Measurements from ENCODE around the gene CCDC124. TPM values are rescaled to one million over a fixed set of nuclear protein-coding genes. Genes with fewer than 3 reads are reported as not detected.

The CCDC124 gene
- total and polyA plus RNA-seq, 2 donors from 2014 or later: 59.5 to 120 TPM

GRCh38 chr19:17948931-17949930 is 16.4 kb downstream of the CCDC124 start:
- Histone ChIP-seq H3K36me3 (ENCODE audit: control insufficient read depth in 2 of 3, insufficient read depth in 3 of 3, low read length in 3 of 3) (no peaks in the 10 kb centered on the region), H3K9ac (ENCODE audit: low read length in 3 of 3) (no peak overlapping the region), H3K27ac (ENCODE audit: low read depth in 2 of 2, low read length in 2 of 2) (no peak overlapping the region), H3K4me3 (ENCODE audit: low read length in 3 of 3) (no peak overlapping the region), H3K9me3 (ENCODE audit: control insufficient read depth in 2 of 3, insufficient read depth in 1 of 3, low read length in 3 of 3) (no peaks in the 10 kb centered on the region), H3K27me3 (ENCODE audit: control insufficient read depth, insufficient read depth, low read length) (peaks cover 4% of the 10 kb centered on the region), H3K4me1 (ENCODE audit: control insufficient read depth in 2 of 3, insufficient read depth in 2 of 3, low read depth in 1 of 3, low read length in 3 of 3) (peaks cover 0 to 20% (median 5%) of the 10 kb centered on the region in 3 donors)
- no peak for TF ChIP-seq CTCF (IDR thresholded peaks at IDR 0.05; ENCODE audit: borderline replicate concordance, extremely low read depth, insufficient read depth)
- intact Hi-C loops (cut with DNase I): no loop called here
- no peak for FAIRE-seq
- DNase-seq: peak in 4 of 5 donors; percentile 21 to 88 (median 54)

- no peak for FAIRE-seq
- intact Hi-C loops (cut with DNase I): no loop called here
- peaks cover 4% of the 10 kb centered on the region for H3K27me3 ChIP-seq (ENCODE audit: control insufficient read depth, insufficient read depth, low read length)
These were observed 17.1 kb downstream of the CCDC124 start for GRCh38 chr19:17949956-17950309.

GRCh38 chr19:17950310-17951156 is 17.7 kb downstream of the CCDC124 start:
- H3K36me3 ChIP-seq (ENCODE audit: control insufficient read depth in 2 of 3, insufficient read depth in 3 of 3, low read length in 3 of 3): no peaks in the 10 kb centered on the region
- peak overlapping the region in 1 of 3 donors; percentile 30 for H3K4me3 ChIP-seq (ENCODE audit: low read length in 3 of 3)
- no peak overlapping the region for H3K27ac ChIP-seq (ENCODE audit: low read depth in 2 of 2, low read length in 2 of 2)
- H3K9ac ChIP-seq (ENCODE audit: low read length in 3 of 3): no peak overlapping the region
- no peak for FAIRE-seq
- peaks cover 4% of the 10 kb centered on the region for H3K27me3 ChIP-seq (ENCODE audit: control insufficient read depth, insufficient read depth, low read length)
- intact Hi-C loops (cut with DNase I): no loop called here
- TF ChIP-seq CTCF (IDR thresholded peaks at IDR 0.05; ENCODE audit: borderline replicate concordance, extremely low read depth, insufficient read depth): no peak
- H3K9me3 ChIP-seq (ENCODE audit: control insufficient read depth in 2 of 3, insufficient read depth in 1 of 3, low read length in 3 of 3): no peaks in the 10 kb centered on the region
- H3K4me1 ChIP-seq (ENCODE audit: control insufficient read depth in 2 of 3, insufficient read depth in 2 of 3, low read depth in 1 of 3, low read length in 3 of 3): peaks cover 0 to 20% (median 5%) of the 10 kb centered on the region in 3 donors
- peak in 4 of 5 donors; percentile 91 to 95 (median 92) for DNase-seq

More at GRCh38 chr19:17949956-17950309, 17.1 kb downstream of the CCDC124 start:
- Histone ChIP-seq H3K27ac (ENCODE audit: low read depth in 2 of 2, low read length in 2 of 2) (no peak overlapping the region), H3K9ac (ENCODE audit: low read length in 3 of 3) (no peak overlapping the region), H3K36me3 (ENCODE audit: control insufficient read depth in 2 of 3, insufficient read depth in 3 of 3, low read length in 3 of 3) (no peaks in the 10 kb centered on the region), H3K9me3 (ENCODE audit: control insufficient read depth in 2 of 3, insufficient read depth in 1 of 3, low read length in 3 of 3) (no peaks in the 10 kb centered on the region), H3K4me1 (ENCODE audit: control insufficient read depth in 2 of 3, insufficient read depth in 2 of 3, low read depth in 1 of 3, low read length in 3 of 3) (peaks cover 0 to 20% (median 5%) of the 10 kb centered on the region in 3 donors), H3K4me3 (ENCODE audit: low read length in 3 of 3) (no peak overlapping the region)
- TF ChIP-seq CTCF (IDR thresholded peaks at IDR 0.05; ENCODE audit: borderline replicate concordance, extremely low read depth, insufficient read depth): no peak
- no peak for DNase-seq
